ENCODE data around the gene PRRT4. TPM values are rescaled to one million over a fixed set of nuclear protein-coding genes. Genes with fewer than 3 reads are reported as not detected.

PRRT4 gene
- total and polyA plus RNA-seq, 2 of the 4 experiments (the other 2 are of a cell fraction), result not detected

DNA sequence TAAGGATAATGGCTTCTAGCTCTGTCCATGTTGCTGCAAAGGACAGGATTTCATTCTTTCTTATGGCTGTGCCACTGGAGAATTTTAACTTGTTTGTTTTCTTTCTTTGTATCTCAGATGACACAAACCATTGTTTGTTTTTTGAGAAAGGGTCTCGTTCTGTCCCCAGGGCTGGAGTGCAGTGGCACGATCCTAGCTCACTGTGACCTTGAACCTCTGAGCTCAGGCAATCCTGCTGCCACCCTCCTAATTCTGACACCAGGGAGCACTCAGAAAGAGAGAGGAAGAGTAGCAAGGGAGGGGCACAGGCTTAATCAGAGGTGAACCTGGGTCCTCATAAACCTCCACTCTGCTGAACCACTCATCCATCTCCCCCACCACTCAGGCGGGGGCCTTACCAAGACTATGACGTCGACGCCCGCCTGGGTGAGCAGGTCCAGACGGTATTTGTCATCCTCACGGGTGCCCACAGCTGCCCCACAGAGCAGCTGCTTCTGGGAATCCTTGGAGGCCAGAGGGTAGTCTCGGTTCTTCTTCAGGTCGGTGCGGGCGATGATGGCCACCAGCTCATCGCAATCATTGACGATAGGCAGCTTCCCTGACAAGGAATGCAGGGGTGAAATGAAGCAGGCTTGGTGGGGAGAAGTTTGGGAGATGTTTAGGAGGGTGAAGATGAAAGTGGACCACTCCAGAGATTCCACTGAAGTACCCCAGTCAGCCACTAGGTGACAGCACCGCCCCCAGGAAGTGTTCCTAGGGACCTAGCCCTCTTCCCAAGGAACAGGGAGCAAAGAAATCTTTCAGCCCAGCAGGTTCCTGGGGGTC, 36.7 kb upstream of the PRRT4 start:
- H3K27ac ChIP-seq (ENCODE audit: insufficient read depth, low read length), result no peak overlapping the region

More for the DNA sequence above, 36.7 kb upstream of the PRRT4 start:
- H2AK5ac ChIP-seq (ENCODE audit: low read depth, low read length), result no peak overlapping the region
- ChIA-PET POLR2A (ENCODE audit: unreplicated experiment) (no interaction called here), CTCF (interaction anchor here (0.6 to 1.5 kb wide), 3 partner anchors 17 to 29 kb away, joined by 3 to 5 read pairs (median 4); no protein-coding TSS in a partner anchor)
- ATAC-seq (ENCODE audit: low read depth) (peak; percentile 98), DNase-seq (peak; percentile 41)
- H3K9me1 ChIP-seq (ENCODE audit: insufficient read depth, low read length), result no peaks in the 10 kb centered on the region
- H3K4me1 ChIP-seq (ENCODE audit: control insufficient read depth, insufficient read depth, low read length), result no peaks in the 10 kb centered on the region
- in situ Hi-C loops (cut with MboI; ENCODE audit: low sequenced_read_pairs), result no loop called here
- no peaks in the 10 kb centered on the region for H3K27me3 ChIP-seq (ENCODE audit: control insufficient read depth, insufficient read depth, low read length)
- H3K36me3 ChIP-seq (ENCODE audit: control insufficient read depth, insufficient read depth, low read length), result peaks cover 58% of the 10 kb centered on the region
- TF ChIP-seq CEBPB (IDR thresholded peaks at IDR 0.05; ENCODE audit: low read depth, low read length) (no peak), BHLHE40 (IDR thresholded peaks at IDR 0.05; ENCODE audit: low read depth, low read length) (no peak), RCOR1 (IDR thresholded peaks at IDR 0.05; ENCODE audit: insufficient replicate concordance, low read length) (no peak), RAD21 (IDR thresholded peaks at IDR 0.05; ENCODE audit: low read length) (peak; percentile 82), SMC3 (IDR thresholded peaks at IDR 0.05; ENCODE audit: low read depth, low read length) (peak; percentile 82), CHD1 (IDR thresholded peaks at IDR 0.05; ENCODE audit: low read depth, low read length) (no peak), MAFK (IDR thresholded peaks at IDR 0.05; ENCODE audit: low read depth, low read length) (no peak)
- TF ChIP-seq, protein P1, sequence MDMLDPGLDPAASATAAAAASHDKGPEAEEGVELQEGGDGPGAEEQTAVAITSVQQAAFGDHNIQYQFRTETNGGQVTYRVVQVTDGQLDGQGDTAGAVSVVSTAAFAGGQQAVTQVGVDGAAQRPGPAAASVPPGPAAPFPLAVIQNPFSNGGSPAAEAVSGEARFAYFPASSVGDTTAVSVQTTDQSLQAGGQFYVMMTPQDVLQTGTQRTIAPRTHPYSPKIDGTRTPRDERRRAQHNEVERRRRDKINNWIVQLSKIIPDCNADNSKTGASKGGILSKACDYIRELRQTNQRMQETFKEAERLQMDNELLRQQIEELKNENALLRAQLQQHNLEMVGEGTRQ (IDR thresholded peaks at IDR 0.05; ENCODE audit: low read depth, low read length), result no peak
- TF ChIP-seq, protein P2, sequence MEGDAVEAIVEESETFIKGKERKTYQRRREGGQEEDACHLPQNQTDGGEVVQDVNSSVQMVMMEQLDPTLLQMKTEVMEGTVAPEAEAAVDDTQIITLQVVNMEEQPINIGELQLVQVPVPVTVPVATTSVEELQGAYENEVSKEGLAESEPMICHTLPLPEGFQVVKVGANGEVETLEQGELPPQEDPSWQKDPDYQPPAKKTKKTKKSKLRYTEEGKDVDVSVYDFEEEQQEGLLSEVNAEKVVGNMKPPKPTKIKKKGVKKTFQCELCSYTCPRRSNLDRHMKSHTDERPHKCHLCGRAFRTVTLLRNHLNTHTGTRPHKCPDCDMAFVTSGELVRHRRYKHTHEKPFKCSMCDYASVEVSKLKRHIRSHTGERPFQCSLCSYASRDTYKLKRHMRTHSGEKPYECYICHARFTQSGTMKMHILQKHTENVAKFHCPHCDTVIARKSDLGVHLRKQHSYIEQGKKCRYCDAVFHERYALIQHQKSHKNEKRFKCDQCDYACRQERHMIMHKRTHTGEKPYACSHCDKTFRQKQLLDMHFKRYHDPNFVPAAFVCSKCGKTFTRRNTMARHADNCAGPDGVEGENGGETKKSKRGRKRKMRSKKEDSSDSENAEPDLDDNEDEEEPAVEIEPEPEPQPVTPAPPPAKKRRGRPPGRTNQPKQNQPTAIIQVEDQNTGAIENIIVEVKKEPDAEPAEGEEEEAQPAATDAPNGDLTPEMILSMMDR (conservative IDR thresholded peaks at IDR 0.05; ENCODE audit: low read depth, low read length), result peak; percentile 88
- TF ChIP-seq, protein P3, sequence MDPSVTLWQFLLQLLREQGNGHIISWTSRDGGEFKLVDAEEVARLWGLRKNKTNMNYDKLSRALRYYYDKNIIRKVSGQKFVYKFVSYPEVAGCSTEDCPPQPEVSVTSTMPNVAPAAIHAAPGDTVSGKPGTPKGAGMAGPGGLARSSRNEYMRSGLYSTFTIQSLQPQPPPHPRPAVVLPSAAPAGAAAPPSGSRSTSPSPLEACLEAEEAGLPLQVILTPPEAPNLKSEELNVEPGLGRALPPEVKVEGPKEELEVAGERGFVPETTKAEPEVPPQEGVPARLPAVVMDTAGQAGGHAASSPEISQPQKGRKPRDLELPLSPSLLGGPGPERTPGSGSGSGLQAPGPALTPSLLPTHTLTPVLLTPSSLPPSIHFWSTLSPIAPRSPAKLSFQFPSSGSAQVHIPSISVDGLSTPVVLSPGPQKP (IDR thresholded peaks at IDR 0.05; ENCODE audit: borderline replicate concordance, low read depth, low read length), result no peak
- H3K9ac ChIP-seq (ENCODE audit: low read depth, low read length), result no peak overlapping the region
- H2AK9ac ChIP-seq (replicated peaks; ENCODE audit: low read depth, low read length, poor library complexity), result peak overlapping the region; percentile 85
- H3K4ac ChIP-seq (ENCODE audit: low read depth, low read length), result no peak overlapping the region
- no peak overlapping the region for H2BK5ac ChIP-seq (ENCODE audit: low read depth, low read length, poor library complexity, severe bottlenecking)
- peaks cover 14% of the 10 kb centered on the region; the same call in 1 of the 2 replicates for H4K20me1 ChIP-seq (ENCODE audit: insufficient read depth, low read length)
- no peak overlapping the region for H2BK20ac ChIP-seq (ENCODE audit: low read depth, low read length)
- H3K18ac ChIP-seq (ENCODE audit: low read depth, low read length), result no peak overlapping the region
- no peak overlapping the region for H4K5ac ChIP-seq (ENCODE audit: low read depth, low read length)
- no peak overlapping the region for H4K8ac ChIP-seq (ENCODE audit: low read depth in 2 of 2, low read length in 2 of 2)
- H3K9me3 ChIP-seq (ENCODE audit: control insufficient read depth, insufficient read depth, low read length), result no peaks in the 10 kb centered on the region
- dilution Hi-C loops (cut with HindIII; ENCODE audit: low sequenced_read_pairs, unreplicated experiment), result no loop called here
- H3K79me1 ChIP-seq (ENCODE audit: low read depth in 1 of 2, low read length in 2 of 2), result peaks cover 10 to 16% of the 10 kb centered on the region in 2 experiments
- no peak overlapping the region for H3K14ac ChIP-seq (replicated peaks; ENCODE audit: low read depth, low read length)
- H2BK15ac ChIP-seq (ENCODE audit: low read depth, low read length), result no peak overlapping the region
- H2BK120ac ChIP-seq (ENCODE audit: low read depth, low read length), result no peak overlapping the region
- H3K23ac ChIP-seq (ENCODE audit: low read depth, low read length), result no peak overlapping the region
- no peak overlapping the region for H4K91ac ChIP-seq (ENCODE audit: insufficient read depth, low read depth, low read length)
- BruUV-seq (replicated peaks), result no TSS peak
- no peak overlapping the region for H3K56ac ChIP-seq (ENCODE audit: extremely low read depth, insufficient read depth, low read length)
- intact Hi-C loops (cut with micrococcal nuclease), result loop anchor here (1.0 kb wide), 2 partner anchors 27 to 61 kb away; no protein-coding TSS in a partner anchor
- no peak overlapping the region for H3K4me3 ChIP-seq (ENCODE audit: insufficient read depth, low read depth, low read length)
- H2AFZ ChIP-seq (replicated peaks; ENCODE audit: low read length, poor library complexity), result peak overlapping the region; percentile 67
- 78% methylated on average over 6 of the region's 16 CpGs; no CpG with 5 or more reads in 1 of the 2 experiments for WGBS, 2 experiments (ENCODE audit: extremely low coverage in 2 of 2, insufficient read length in 1 of 2)
- H3K4me2 ChIP-seq (ENCODE audit: low read depth, low read length), result no peak overlapping the region

All from IMR-90 (cell line).